GM19351 (cell line): ENCODE measurements around the gene CALCOCO1.

Source experiments
- ATAC-seq: cut with Tn5 transposase; IDR thresholded peaks from one replicate; pipeline ENCODE4 v1.9.1; 2021; ENCODE audit warnings: mild to moderate bottlenecking, moderate library complexity; ENCODE audit not compliant: unreplicated experiment

The CALCOCO1 gene

DNA sequence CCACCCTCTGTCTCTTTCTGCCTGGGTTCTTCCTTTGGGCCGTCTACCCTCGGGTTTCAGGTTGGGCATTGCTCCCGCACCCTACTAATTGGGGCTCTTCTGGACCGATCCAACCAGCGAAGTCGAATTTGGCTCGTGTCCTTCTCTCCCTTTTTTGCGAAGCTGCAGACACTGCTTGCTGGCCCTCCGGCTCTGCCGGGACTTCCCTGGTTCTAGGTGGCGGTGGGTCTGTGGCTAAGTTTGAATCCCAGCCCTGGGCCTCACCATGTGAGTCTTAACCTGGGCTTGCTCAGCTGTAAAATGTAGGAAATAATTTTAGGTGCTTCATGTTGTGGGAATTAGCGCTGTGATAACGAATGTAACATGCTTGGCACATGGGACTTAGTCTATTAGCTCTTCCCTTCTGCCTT is 24.9 kb upstream of the CALCOCO1 start:
- no peak for ATAC-seq

DNA sequence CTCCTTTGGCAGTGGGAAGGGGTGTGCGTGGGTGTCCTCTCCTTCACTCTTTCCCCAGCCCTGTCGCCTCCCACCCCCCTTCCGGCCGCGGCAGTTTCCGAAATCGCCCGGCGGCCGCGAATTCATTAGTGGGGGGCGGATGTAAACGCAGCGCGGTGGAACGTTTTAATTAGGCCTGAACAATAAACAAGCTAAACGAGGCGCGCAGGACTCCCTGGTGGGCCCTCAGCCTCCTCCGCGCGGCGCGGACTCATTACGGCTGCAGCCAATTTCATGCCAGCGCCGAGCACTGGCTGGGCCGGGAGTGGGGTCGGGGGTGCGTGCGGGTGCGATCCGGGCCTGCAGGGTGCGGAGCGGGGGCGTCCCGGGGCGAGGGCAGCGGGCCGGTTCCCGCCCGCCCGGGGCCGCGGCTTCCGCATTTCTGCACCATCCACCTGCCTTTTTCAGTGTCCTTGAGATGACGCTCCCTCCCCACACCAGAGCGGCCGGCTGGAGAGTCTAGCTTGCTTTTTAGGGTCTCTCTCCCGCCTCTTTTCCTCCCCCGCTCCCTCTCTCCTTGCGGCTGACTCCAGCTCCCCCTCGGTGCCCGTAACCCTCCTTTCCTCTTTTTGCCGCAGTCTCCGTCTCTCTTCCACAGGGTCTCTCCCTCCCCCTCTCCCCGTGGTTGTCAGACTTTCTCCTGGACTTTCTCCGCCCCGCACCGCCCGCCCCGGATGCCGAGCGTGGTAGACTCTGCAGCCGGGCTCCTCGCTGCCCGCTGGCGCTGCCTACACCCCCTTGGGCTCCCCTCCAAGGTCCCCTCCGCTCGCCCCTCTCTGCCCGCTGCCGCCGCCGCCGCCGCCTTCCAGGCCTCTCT is 24.3 kb upstream of the CALCOCO1 start, which contains the start of gene CISTR:
TSS of gene CISTR (minus strand) at position 644 of the 856 bp plus-strand sequence.
- peak; percentile 42 for ATAC-seq

DNA sequence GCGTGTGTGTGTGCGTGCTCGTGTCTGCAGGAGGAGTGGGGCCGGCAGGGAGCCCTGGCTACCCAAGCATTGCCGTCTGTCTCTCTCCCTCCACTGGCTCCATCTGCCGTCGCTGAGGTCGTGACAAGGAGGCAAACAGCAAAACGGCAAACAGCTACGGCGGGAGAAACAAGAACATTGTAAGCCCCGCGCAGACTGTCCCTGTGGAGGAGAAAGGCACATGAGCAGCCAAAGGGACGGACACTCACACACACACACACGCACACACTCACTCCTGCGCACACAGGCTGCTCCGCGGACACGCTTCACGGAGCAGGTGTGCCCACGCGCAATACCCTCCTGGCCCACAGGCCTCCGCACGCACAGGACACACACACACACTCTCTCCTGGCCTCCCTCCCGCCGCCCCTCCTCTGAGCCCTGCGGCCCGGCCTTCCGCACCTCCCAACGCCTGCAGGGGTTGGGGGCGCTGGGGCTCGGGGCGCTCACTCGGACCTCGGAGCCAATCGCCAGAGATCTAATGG is 23.6 kb upstream of the CALCOCO1 start:
- peak; percentile 26 for ATAC-seq

DNA sequence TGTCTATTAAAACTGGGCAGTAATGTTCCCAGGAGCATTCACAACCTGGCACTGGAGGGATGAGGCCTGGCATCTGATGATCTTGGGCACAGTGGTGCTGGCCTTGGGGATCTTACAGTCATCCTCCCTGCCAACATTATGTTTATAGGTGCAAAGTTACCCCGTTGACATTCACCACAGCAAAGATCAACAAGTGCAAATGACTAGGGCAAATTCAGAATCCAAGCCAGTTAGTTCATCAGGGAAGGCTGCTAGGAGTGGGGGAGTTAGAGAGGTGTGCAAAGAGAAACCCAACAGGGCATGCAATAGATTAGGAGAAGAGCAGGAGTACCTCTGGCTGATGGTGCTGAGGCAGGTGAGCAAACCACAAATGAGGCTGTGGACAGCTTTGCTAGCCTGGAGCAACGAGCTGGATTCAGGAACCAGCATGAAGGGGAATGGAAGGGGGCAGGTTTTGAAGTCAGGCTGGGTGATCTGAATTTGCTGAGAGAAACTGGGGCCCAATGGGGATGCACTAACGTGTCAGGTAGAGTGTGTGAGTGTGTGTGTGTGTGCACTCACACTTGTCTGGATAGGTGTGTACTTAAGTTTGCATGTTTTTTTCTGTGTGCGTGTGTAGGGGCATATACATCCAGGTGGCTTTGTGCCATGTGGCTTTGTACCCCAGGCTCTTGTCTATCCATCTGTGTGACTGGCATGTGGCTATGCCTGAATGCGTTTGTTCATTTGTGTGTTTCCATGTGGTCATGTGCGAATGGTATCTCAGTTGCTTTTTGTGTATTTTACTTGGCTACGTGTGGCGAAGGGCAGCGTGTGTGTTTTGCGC is 22.9 kb upstream of the CALCOCO1 start:
- ATAC-seq, result no peak

DNA sequence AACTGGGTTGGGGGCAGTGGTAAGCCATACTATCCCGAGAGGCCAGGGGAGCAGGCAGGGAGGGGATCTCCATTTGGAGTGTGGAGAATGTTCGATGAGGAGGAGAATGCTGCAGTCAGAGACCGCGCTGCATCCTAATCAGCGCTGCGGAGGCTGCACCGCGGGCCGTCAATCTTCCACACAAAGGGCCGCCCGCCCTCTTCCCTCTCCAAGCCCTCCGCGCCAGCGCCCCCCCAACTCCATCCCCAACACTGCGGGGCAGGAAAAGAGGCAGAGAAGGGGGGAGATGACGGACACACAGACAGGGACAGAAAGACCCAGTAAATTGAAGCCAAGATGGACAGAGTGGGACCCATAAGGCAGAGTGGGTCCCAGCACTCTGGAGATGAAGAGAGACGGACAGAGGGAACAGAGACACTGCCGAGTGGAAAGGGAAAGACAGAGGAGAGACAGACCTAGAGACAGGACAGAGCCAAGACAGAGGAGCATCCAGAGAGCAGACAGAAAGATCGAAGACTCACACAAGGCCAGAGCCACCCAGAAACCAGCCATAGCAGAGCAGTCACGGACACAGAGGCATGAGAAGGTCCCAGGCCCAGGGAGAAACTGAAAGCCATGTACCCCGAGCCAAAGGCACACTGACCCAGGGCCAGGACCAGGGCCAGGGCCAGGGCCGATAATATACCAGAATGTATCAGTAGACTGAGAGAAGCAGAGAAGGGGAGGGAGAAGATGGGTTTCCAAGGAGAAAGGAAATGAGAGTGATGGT is 21.0 kb upstream of the CALCOCO1 start:
- ATAC-seq, result no peak

DNA sequence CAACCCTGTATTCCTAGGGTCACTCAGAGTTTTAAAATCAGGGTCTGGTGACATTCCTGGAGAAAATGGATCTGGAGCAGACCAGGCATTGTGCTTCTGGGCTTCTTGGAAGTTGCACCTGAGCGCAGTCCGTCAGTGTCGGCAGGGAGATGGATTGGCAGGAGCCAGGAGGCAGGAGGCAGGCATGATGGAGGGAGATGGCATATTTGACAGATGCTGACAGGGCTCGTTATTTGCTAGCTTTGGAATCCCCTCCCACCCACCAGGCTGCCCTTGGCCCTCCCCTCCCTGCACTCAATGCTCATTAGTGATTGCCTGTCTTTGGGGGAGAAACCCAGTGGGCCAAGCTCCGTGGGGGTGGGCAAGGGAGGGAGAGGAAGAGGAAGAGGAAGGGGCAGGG is 19.8 kb upstream of the CALCOCO1 start:
- no peak for ATAC-seq

DNA sequence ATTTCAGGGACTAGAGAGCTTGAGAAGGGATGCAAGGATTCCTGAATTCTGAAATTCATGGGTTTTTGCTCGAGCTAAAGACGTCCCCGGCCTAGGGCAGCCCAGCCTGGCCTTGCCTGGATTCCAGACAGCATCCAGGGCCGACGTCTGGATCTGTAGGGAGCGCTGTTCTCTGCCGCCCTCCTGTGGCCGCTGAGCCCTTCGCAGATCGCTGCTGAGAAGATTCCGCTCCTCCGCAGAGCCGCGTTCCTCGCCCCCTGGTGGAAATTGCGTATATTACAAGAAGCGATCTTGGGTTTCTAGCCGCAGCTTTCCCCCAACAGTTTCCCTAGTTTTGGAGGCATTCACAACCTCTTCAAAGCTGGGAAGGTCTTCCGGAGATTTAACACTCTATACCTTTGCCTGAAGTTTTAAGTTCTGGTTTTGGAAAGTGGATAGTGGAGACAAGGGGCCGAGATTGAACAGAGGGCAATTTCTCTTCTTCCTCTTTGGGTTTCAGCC is 19.4 kb upstream of the CALCOCO1 start:
- peak; percentile 47 for ATAC-seq

DNA sequence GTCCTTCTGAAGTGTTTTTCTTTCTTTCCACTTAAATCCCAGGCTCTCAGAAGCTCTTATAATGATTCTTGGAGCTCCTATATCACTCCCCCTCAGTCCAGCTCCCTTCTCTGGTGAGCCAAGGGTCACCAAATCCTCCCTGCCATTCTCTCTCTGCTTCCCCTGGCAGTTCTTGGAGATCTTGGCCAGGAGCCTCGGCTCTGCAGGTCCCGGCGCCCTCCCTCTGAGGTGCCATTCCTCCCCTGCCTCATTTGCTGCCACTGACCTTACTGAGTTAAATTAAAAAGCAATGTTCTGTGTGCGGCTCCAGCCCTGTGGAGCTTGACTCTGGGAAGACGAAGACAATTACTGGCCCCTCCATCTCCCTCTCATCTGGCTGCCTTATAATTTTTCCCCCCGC is 17.5 kb upstream of the CALCOCO1 start:
- ATAC-seq, result no peak

DNA sequence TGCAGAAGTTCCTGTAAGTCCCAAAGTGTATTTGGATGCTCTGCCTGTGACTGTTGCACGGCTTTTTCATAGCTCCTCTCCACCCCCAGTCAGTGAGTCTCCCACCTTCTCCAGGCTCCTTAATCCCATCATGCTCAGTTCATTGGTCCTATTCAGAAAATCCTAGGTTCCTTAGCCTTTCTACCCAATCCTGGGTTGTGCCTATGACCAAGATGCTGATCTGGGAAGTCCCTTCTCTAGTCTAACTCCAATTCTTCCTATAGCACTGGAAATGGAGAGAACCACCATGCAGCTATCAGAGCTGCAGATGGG is 16.8 kb upstream of the CALCOCO1 start:
- no peak for ATAC-seq

DNA sequence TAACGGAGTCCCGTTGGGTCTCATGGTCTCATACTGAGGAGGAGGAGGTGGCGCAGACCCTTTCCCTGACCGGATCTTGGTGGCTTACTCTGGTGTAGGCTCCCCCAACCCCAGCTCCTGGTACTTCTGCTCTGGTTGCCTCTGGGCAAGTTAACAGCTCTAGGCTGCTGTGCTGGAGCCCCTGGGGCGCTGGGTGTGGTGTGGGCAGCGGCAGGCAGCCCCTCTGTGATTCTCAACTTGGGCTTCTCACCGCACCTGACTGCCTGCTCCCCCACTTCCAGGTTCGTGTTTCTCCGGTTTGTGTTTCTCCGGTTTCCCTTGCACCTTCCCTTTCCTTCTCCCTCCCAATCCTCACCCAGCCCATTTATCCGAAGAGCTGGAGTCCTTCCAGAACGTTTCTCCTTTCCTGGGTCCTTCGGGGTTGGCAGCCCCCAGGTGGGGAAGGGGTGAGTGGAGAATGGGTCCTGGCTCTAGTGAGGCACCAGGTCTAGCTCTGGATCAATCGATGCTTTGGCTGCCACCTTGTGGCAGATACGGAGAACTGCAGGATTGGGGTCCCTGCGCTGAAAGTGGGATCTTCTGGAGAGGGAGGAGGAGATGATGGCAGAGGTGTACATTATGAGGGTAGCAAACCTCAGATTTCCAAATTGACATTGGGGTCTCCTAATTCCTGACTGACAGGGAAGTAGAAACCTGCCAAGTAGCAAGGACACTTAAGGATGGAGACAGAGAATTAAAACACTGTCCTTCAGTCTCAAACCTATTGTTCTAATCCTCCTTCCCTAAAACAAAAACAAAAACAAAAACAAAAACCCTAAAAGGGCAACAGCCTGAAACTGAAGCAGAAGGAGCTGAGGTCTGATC is 16.2 kb upstream of the CALCOCO1 start:
- no peak for ATAC-seq

DNA sequence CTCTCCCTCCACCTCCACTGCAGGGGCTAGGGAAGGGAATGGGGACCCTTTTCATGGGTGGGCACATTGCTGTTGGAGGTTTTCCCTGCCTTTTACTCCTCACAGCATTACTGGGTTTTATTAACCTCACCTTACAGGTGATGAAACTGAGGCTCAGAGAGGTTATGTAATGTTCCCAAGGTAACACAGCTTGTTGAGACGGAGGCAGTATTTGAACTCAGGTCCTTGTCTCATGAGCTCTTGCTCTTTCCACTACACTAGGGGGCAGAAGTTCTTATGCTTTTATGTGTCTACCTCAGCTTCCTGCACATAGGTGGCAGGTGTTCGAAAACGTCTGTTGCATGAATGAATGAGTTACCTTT is 12.9 kb upstream of the CALCOCO1 start:
- no peak for ATAC-seq

DNA sequence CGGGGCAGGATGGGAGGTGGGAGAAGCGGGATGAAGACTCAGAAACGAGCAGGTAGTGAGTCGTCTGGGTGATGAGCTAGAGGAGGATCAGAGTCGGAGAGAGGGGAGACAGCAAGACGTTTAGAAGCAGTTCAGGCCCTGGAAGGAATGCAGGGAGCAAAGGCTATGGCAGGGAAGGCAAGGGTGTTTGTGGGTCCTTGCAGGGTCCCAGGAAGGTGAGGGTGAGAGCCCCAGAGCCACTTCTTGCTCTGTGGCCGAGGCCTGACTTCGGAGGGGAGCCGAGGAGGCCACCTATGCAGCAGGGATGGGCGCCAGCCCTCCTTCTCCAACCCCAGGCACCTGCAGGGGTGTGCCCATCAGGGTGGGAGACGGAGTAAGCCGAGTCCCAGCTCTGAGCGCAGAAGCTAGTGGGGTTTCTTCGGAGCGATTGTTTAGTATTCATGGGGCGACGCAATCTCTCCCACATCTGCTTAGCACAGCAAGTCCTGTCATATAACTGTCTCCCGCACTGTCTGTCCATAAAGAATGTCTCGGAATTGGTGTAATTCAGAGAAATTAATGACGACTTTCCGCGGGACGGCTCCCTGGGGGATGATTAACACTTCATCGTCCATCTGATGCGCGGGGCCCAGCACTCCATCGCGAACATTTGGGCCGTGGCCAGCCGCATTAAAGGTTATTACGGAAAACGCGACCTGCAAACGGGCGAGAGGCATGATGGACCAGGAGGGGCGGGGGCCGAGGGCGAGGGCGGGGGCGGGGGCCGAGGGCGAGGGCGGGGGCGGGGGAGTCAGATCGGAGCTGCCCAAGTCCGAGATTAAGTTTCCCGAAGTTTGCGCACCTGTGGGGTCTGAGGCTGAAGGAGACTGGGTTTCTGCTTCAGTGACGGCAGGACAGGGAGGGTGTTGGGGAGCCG is 12.2 kb upstream of the CALCOCO1 start:
- no peak for ATAC-seq

DNA sequence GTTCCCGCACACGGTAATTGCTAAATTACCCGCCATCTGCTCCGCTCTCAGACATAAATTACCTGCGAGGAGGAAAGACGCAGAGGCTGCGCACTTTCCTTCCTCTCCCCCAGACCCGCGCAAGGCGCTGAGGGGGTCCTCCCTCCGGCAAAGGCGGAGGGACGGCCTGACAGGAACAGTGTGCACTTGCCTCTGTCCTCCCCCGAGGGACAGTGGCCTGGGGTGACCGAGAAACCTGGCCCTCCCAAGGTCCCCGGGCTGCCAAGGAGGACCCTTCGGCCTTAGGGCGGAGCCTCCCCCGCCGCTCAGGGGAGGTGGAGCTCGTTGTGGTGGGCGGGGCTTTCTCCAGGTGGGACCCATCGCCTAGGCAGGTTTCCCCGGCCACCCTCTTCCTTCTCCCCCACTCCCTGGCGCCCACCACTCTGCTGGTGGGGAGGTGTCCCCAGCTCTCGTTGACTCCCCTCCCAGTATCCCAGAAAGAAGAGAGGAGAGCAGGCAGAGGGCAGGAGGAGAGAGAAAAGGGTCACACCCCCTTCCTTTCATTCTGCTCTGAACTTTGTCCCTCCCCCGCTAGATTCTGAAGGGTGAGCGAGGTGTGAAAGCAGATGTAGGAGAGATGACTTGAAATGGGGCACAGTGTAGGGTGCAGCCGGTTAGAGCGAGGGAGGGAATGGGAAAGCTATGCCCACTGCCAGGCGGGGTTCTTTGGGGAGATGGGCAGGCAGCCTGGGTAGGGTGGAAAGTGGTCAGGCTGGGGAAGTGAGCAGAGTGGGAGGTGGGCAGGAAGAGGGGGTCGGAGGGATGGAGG is 11.4 kb upstream of the CALCOCO1 start:
- ATAC-seq, result no peak

DNA sequence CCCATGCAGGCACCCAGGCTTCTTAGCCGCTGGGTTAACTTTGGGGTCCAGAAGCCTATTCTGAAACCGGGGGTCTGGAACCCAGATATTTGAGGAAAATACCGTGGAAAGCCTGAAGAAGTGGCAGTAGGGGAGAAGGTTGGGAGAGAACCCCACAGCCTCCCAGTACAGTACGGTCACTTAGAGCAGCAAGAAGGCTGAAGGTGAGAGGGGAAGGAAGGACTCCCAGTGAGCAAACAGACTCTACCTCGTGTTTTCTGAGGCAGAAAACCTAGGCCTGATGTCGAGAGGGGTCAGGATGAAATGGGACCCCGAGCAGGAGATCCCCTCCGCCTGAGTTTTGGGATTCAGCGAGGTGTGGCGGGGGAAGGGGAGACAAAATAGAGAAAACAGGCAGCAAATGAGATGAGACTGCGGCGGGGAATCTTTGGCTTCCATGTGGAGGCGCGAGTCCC is 10.7 kb upstream of the CALCOCO1 start:
- ATAC-seq, result no peak

DNA sequence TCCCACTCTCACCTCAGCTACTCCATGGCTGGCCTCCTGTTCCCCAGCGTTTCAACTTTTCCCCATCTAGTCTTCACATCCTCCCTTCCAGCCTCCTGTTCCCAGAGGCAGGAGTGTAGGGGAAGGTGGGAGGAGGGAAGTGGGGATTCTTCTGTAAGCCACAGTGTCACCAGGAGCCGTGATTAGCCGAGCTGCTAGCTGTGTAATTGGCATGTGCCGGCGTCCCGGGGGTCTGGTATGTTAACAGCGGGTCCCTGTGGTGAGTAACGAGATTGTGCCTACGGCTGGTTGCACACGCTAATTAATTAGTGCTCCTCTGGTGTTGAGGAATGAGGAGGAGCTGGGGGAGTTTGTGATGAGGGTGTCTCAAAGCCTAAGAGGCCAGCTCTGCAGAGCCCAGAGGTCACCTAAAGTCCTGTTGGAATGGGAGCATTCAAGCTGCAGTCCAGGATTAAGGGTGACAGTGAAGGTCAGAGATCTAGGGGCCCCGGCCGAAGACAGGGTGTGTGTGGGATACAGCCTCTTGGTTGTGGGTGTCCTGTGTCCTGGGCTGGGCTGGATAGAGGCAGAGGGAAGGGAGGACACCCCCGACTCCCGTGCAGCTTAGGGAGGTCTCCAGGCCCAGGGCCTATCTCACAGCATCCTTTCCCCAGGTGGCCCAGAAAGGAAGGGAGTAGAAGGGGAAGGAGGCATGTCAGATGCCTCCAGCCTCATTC is 10.0 kb upstream of the CALCOCO1 start:
- ATAC-seq, result no peak

DNA sequence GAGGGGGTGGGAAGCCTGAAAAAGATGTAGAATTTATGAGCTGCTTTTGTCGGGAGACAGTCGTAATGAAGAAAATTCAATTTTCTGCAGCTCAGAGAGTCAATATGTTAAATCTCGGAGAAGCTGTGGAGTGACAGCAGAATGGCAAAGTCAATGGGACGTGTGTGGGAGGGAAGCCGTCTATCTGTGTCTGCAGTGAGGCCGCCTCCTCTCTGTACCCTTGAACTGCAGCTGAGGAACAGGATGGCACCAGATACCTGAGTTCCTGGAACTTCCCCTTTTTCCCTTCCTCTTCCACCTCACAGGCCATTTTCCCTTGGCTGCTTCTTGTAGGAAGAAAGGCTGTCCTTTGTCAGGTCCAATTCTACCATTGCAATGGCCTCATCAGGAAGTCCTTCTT is 9.3 kb upstream of the CALCOCO1 start:
- ATAC-seq, result no peak

DNA sequence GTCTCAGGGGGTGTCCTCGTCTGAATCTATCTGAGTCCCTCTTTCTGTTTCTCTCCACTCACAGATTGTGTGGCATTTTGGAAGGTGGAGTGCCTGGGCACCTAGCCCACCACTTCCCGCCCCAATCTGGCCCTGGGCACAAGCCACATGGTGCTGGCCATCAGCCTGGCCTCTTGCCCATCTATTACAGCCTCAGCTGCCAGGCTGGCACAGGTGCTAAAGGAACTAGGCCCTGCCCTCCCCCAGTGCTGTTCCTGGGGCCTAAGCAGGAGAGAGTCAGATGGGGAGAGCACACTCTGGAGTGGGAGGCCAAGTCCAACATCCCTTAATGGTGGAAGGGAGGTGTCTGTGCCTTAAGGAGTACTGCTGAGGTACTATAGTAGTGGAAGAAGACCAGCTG is 8.3 kb upstream of the CALCOCO1 start:
- ATAC-seq, result no peak

DNA sequence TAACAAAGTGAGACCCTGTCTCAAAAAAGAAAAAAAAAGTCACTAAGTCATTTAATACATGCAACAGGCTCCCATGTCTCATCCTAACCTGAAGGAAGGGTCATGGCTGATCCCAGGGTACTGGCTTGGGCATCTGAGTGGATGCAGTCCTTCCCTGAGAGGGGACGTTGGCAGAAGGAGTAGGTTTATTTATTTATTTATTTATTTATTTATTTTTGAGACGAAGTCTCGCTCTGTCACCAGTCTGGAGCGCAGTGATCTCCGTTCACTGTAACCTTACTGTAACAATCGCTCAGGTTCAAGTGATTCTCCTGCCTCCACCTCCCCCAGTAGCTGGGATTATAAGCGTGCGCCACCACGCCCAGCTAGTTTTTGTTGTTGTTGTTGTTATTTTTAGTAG is 7.2 kb upstream of the CALCOCO1 start:
- no peak for ATAC-seq
